Nephron progenitor cell (in vitro differentiated cells): ENCODE measurements around the gene KSR1.

ENCODE experiments used
- DNase-seq: peaks from one replicate; pipeline ENCODE4 v3.0.0; 2021
- H3K27ac Mint-ChIP-seq: 2 replicates; pipeline ENCODE4 v1.8.0; 2021; ENCODE audit warnings: mild to moderate bottlenecking, moderate library complexity, mixed read lengths
- H3K27me3 Mint-ChIP-seq: 2 replicates; pipeline ENCODE4 v1.8.0; 2021; ENCODE audit warnings: mild to moderate bottlenecking, low read depth, mixed read lengths; ENCODE audit not compliant: poor library complexity
- H3K36me3 Mint-ChIP-seq: 2 replicates; pipeline ENCODE4 v1.8.0; 2021; ENCODE audit warnings: low read depth, mixed read lengths
- H3K4me1 Mint-ChIP-seq: 2 replicates; pipeline ENCODE4 v1.8.0; 2021; ENCODE audit warnings: mixed read lengths
- H3K4me3 Mint-ChIP-seq: 2 replicates; pipeline ENCODE4 v1.8.0; 2021; ENCODE audit warnings: mild to moderate bottlenecking, moderate library complexity, mixed read lengths
- H3K9me3 Mint-ChIP-seq: 2 replicates; pipeline ENCODE4 v1.8.0; 2021; ENCODE audit warnings: mild to moderate bottlenecking, moderate library complexity, mixed read lengths
- CTCF ChIP-seq: fragments of 200-600 bp; sonication (generic); IDR thresholded peaks from 2 replicates; pipeline ENCODE4 v1.5.0; 2021; ENCODE audit warnings: antibody characterized with exemption

KSR1 gene

GRCh38 chr17:27473190-27473747 lies 17.0 kb downstream of the KSR1 start:
- H3K36me3 Mint-ChIP-seq, result peaks cover 5% of the 10 kb centered on the region
- DNase-seq, result no peak
- no peak overlapping the region for H3K27ac Mint-ChIP-seq
- no peaks in the 10 kb centered on the region for H3K9me3 Mint-ChIP-seq
- H3K4me1 Mint-ChIP-seq, result peaks cover 60% of the 10 kb centered on the region
- no peak overlapping the region for H3K4me3 Mint-ChIP-seq
- TF ChIP-seq CTCF, result no peak
- H3K27me3 Mint-ChIP-seq, result peaks cover 2% of the 10 kb centered on the region

- H3K4me1 Mint-ChIP-seq, result peaks cover 60% of the 10 kb centered on the region
- H3K27ac Mint-ChIP-seq, result peak overlapping the region; percentile 19
- H3K9me3 Mint-ChIP-seq, result no peaks in the 10 kb centered on the region
- no peak for TF ChIP-seq CTCF
- peaks cover 5% of the 10 kb centered on the region for H3K36me3 Mint-ChIP-seq
- no peak for DNase-seq
- no peak overlapping the region for H3K4me3 Mint-ChIP-seq
- H3K27me3 Mint-ChIP-seq, result peaks cover 2% of the 10 kb centered on the region
These were observed 17.7 kb downstream of the KSR1 start for GRCh38 chr17:27473748-27474609.

GRCh38 chr17:27475070-27475673 lies 18.9 kb downstream of the KSR1 start:
- DNase-seq, result no peak
- no peak overlapping the region for H3K4me3 Mint-ChIP-seq
- TF ChIP-seq CTCF, result no peak
- no peak overlapping the region for H3K27ac Mint-ChIP-seq
- H3K9me3 Mint-ChIP-seq, result no peaks in the 10 kb centered on the region
- peaks cover 2% of the 10 kb centered on the region for H3K27me3 Mint-ChIP-seq
- peaks cover 5% of the 10 kb centered on the region for H3K36me3 Mint-ChIP-seq
- H3K4me1 Mint-ChIP-seq, result peaks cover 55% of the 10 kb centered on the region

GRCh38 chr17:27475981-27476895 lies 20.0 kb downstream of the KSR1 start:
- H3K4me3 Mint-ChIP-seq, result no peak overlapping the region
- no peak for DNase-seq
- H3K27ac Mint-ChIP-seq, result no peak overlapping the region
- no peaks in the 10 kb centered on the region for H3K27me3 Mint-ChIP-seq
- peaks cover 52% of the 10 kb centered on the region for H3K4me1 Mint-ChIP-seq
- H3K9me3 Mint-ChIP-seq, result no peaks in the 10 kb centered on the region
- no peak for TF ChIP-seq CTCF
- peaks cover under 1% of the 10 kb centered on the region for H3K36me3 Mint-ChIP-seq

- Mint-ChIP-seq H3K9me3 (no peaks in the 10 kb centered on the region), H3K27ac (no peak overlapping the region), H3K36me3 (no peaks in the 10 kb centered on the region), H3K4me3 (no peak overlapping the region), H3K4me1 (peaks cover 42% of the 10 kb centered on the region), H3K27me3 (no peaks in the 10 kb centered on the region)
- no peak for DNase-seq
- TF ChIP-seq CTCF, result no peak
These were observed 21.0 kb downstream of the KSR1 start for GRCh38 chr17:27477050-27477888.
